Uterus (tissue), 2 donors: ENCODE data around the gene COL5A3.

Experiments
- POLR2A ChIP-seq, 2 donors: fragments of 450-650 bp; IDR thresholded peaks; one replicate each; pipeline ENCODE4 v1.6.1; 2016; ENCODE audit warnings: antibody characterized with exemption in 2 of 2, mild to moderate bottlenecking in 1 of 2, moderate library complexity in 1 of 2
- TF ChIP-seq, protein P1 (sequence below), 4 experiments: fragments of 200-600 bp in 2 of 4; fragments of 450-650 bp in 2 of 4; sonication (generic) in 2 of 4; IDR thresholded peaks; one replicate each; pipeline ENCODE4 v1.5.1; 2016 to 2019; ENCODE audit warnings: antibody characterized with exemption in 4 of 4, mild to moderate bottlenecking in 2 of 4, moderate library complexity in 1 of 4

DNA sequence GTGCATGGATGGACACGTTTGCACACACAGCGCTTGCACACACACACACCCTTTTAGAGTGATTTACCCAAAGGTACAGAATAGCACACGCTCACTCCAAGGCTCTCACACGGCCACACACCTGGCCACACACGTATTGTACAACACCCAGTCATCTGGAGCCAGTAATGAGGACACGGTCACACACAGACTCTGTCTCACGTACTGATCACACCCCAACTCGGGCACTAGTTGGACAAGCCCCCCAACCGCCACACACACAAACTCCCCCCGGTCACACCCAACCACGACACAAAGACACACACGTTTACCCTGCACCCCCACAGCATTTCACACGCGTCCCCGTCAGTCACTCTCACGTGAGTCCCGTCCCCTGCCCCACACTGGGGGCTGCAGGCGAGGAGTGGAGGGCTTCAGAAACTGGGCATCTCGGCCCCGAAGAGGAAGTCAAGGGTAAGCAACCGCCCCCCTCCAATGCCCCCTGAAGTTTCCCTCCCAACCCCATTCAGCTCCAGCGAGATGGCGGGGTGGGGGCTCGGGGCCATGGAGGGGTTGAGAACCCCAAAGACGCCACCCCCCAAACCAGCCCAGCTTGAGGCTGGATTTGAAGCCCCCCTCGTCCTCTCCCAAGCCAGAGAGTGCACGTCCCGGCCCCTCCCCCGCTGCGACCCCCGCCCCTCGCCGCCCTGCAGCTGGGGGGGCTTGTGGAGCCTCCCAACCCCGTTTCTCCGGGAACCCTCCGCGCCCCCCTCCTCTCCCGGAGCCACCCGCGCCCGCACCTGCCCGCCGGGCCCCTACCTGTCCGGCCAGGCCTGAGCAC, 74.6 kb downstream of the COL5A3 start:
- TF ChIP-seq, protein P1, sequence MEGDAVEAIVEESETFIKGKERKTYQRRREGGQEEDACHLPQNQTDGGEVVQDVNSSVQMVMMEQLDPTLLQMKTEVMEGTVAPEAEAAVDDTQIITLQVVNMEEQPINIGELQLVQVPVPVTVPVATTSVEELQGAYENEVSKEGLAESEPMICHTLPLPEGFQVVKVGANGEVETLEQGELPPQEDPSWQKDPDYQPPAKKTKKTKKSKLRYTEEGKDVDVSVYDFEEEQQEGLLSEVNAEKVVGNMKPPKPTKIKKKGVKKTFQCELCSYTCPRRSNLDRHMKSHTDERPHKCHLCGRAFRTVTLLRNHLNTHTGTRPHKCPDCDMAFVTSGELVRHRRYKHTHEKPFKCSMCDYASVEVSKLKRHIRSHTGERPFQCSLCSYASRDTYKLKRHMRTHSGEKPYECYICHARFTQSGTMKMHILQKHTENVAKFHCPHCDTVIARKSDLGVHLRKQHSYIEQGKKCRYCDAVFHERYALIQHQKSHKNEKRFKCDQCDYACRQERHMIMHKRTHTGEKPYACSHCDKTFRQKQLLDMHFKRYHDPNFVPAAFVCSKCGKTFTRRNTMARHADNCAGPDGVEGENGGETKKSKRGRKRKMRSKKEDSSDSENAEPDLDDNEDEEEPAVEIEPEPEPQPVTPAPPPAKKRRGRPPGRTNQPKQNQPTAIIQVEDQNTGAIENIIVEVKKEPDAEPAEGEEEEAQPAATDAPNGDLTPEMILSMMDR (IDR thresholded peaks at IDR 0.05): no peak
- TF ChIP-seq POLR2A (IDR thresholded peaks at IDR 0.05): no peak
